ENCODE data around the gene INCA1.

The INCA1 gene

DNA sequence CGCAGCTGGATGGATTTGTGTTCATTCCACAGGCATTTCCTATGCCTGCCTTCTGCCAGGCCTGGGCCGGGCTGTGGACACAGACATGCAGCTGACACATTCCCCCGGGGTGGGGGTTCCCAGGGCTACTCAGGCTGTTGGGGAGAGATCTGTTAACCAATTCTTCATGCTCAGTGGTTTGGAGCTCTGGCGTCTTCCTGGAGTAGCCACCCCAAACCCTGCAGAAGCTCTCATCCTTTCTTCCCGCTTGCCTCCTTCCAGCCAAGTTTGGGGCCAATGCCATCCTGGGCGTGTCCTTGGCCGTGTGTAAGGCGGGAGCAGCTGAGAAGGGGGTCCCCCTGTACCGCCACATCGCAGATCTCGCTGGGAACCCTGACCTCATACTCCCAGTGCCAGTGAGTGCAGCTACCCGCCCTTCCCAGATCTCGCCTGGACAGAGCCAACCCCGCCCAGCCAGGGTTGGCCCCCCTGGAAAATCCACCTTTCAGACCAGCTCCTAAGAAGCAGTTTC, 43.8 kb downstream of the INCA1 start:
- H3K36me3 ChIP-seq (ENCODE audit: insufficient read depth, low read length) = no peaks in the 10 kb centered on the region
- peaks cover 40% of the 10 kb centered on the region for H3K4me1 ChIP-seq (ENCODE audit: control insufficient read depth, insufficient read depth, low read length)
- H3K27me3 ChIP-seq (ENCODE audit: control insufficient read depth, insufficient read depth, low read length) = no peaks in the 10 kb centered on the region
- H3K4me2 ChIP-seq (ENCODE audit: low read length) = peak overlapping the region; percentile 75
- H3K9ac ChIP-seq (ENCODE audit: low read depth, low read length) = peak overlapping the region; percentile 64
- H3K9me3 ChIP-seq (replicated peaks; ENCODE audit: low read length) = no peaks in the 10 kb centered on the region
- peak overlapping the region; percentile 48 for H3K4me3 ChIP-seq (ENCODE audit: low read length)

DNA sequence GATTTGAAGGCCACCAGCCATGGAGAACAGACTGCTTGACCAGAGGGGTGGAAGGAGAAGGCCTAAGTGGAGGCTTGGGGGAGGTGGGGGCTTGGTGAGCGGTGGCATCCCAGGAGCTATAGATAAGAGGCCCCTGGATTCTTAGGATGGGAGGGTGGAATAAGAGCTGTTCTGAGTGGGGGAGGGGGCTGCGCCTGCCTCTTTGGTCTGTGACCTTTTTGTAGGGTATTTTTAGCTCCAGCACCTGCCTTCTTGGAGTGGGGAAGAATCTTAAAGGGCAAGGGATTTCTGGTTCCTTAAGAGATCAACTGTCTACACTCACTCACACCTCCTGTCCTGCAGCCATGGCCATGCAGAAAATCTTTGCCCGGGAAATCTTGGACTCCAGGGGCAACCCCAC, 45.8 kb downstream of the INCA1 start:
- Histone ChIP-seq H3K9ac (ENCODE audit: low read depth, low read length) (no peak overlapping the region), H3K4me3 (ENCODE audit: low read length) (peak overlapping the region; percentile 66), H3K27me3 (ENCODE audit: control insufficient read depth, insufficient read depth, low read length) (no peaks in the 10 kb centered on the region), H3K4me1 (ENCODE audit: control insufficient read depth, insufficient read depth, low read length) (peaks cover 40% of the 10 kb centered on the region), H3K4me2 (ENCODE audit: low read length) (peak overlapping the region; percentile 92), H3K9me3 (replicated peaks; ENCODE audit: low read length) (no peaks in the 10 kb centered on the region), H3K36me3 (ENCODE audit: insufficient read depth, low read length) (peaks cover 12% of the 10 kb centered on the region)

DNA sequence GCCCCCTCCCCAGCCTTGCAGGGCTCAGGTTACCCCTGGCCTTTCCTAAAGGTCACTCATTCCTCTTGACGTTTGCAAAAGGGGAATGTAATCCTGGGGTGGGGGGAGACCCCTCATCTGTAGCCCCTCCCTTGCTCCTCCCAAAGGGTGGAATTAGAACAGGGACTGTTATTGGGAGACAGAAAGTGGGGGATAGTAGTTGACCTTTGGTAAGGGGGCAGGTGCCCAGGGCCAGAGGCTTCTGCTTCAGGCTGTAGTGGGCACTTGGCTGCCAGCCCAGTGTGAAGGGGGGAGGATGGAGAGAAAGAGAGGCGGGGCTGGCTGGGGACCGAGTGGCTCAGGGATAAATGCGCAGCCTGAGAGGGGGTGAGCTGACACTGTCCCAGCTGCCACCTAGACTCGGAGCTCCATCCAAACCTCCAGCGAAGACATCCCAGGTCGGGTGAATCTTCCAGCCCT, 46.5 kb downstream of the INCA1 start, which contains the start of gene ENO3:
TSS of gene ENO3 (plus strand) at position 374 of the 459 bp plus-strand sequence. CDS start 711 bp downstream, outside the sequence.
- peak within 1 kb of the TSS; percentile 66 for H3K4me3 ChIP-seq (ENCODE audit: low read length)
- H3K4me2 ChIP-seq (ENCODE audit: low read length) = peak within 1 kb of the TSS; percentile 92
- H3K4me1 ChIP-seq (ENCODE audit: control insufficient read depth, insufficient read depth, low read length) = peaks cover 41% of the 10 kb centered on the region
- H3K36me3 ChIP-seq (ENCODE audit: insufficient read depth, low read length) = peaks cover 17% of the 10 kb centered on the region
- H3K9ac ChIP-seq (ENCODE audit: low read depth, low read length) = peak within 1 kb of the TSS; percentile 81
- no peaks in the 10 kb centered on the region for H3K27me3 ChIP-seq (ENCODE audit: control insufficient read depth, insufficient read depth, low read length)
- no peaks in the 10 kb centered on the region for H3K9me3 ChIP-seq (replicated peaks; ENCODE audit: low read length)

DNA sequence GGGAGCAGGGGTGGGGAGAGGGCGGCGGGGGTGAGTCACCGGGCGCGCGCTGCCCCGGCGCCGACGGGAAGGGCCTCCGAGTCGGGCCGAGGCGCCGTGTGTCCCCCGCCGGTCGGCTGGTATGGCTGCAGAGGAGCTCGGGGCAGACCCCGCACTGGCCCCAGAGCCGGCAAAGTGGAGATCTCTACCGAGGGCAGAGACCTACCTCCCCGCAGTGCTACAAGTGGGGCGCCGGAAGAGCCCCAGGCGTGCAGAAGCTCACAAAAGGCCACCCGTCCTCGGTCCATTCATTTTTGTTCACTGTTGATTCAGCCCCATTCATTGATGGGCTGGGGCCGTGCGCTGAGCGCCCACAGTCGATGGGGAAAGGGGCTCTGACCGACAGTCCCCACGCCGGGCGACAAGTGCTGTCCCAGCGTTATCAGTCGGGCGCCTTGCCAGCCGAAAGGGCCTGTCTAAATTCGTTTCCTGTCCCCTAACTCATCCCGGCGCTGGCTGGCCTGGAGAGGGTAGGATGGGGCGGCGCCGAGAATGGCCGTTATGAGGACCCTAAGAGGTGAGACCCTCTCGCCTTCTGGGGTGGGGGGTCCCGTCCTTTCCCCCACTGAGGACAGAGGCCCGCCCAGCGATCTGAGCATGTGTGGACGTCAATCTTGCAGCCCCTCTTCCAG, 47.1 kb downstream of the INCA1 start:
- Histone ChIP-seq H3K36me3 (ENCODE audit: insufficient read depth, low read length) (peaks cover 23% of the 10 kb centered on the region), H3K4me3 (ENCODE audit: low read length) (peak overlapping the region; percentile 66), H3K9ac (ENCODE audit: low read depth, low read length) (peak overlapping the region; percentile 81), H3K4me1 (ENCODE audit: control insufficient read depth, insufficient read depth, low read length) (peaks cover 47% of the 10 kb centered on the region), H3K27me3 (ENCODE audit: control insufficient read depth, insufficient read depth, low read length) (no peaks in the 10 kb centered on the region), H3K9me3 (replicated peaks; ENCODE audit: low read length) (no peaks in the 10 kb centered on the region), H3K4me2 (ENCODE audit: low read length) (peak overlapping the region; percentile 92)

DNA sequence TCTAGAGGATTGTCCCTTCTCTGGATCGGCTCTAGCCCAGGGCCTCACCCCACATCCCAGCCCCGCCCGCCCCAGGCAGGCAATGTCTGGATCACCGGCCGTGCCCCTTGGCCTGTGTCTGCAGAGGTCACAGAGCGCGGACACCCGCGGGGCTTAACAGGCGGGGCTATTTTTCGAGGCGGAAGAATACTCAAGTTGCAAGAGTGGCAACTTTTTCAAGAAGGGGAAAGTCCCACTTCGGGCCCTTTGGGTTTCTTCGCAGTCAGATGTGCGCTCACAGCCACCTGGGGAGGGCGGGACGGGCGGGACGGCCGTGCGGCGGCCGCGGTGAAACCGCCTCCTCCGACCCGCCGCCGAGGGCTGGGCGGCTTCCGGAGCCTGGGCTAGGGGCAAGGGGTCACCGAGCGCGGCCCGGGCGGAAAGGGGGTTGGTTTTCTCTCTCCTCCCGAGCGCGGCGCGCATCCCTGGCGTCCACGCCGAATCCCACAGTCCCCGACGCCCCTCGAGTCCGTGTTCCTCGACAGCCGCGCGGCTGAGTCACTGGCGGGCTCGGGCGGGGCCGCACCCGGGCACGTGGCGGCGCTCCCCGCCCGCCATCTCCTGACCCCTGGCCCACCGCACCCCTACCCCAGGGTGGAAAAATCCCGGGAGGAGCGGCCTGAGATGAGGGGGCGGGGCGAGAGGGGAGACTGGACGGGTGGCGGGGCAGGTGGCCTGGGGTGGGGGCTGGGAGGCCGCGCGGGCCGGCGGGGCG, 47.8 kb downstream of the INCA1 start:
- no peaks in the 10 kb centered on the region for H3K9me3 ChIP-seq (replicated peaks; ENCODE audit: low read length)
- peak overlapping the region; percentile 86 for H3K4me2 ChIP-seq (ENCODE audit: low read length)
- H3K4me1 ChIP-seq (ENCODE audit: control insufficient read depth, insufficient read depth, low read length) = peaks cover 53% of the 10 kb centered on the region
- H3K4me3 ChIP-seq (ENCODE audit: low read length) = peak overlapping the region; percentile 99
- peaks cover 29% of the 10 kb centered on the region for H3K36me3 ChIP-seq (ENCODE audit: insufficient read depth, low read length)
- H3K27me3 ChIP-seq (ENCODE audit: control insufficient read depth, insufficient read depth, low read length) = no peaks in the 10 kb centered on the region
- peak overlapping the region; percentile 72 for H3K9ac ChIP-seq (ENCODE audit: low read depth, low read length)

DNA sequence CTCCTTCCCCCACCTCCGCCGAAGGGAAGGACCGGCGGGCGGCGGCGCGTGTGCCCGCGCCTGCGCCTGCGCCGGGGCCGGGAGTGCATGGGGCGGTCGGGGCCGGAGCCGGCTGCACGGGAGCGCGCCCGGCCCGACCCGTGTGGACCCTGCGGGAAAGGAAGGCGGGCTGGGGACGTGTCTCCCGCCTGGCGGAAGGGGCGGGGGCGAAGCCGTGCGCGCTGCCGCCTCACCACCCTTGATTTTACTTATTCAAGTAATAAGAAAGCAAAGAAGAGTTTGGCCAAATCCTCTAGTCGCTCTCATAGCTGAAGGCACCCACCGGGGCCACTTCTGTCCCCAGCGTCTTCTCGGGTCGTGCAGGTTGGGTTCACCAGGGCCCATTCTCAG, 48.4 kb downstream of the INCA1 start:
- Histone ChIP-seq H3K27me3 (ENCODE audit: control insufficient read depth, insufficient read depth, low read length) (no peaks in the 10 kb centered on the region), H3K36me3 (ENCODE audit: insufficient read depth, low read length) (peaks cover 34% of the 10 kb centered on the region), H3K4me1 (ENCODE audit: control insufficient read depth, insufficient read depth, low read length) (peaks cover 53% of the 10 kb centered on the region), H3K4me3 (ENCODE audit: low read length) (peak overlapping the region; percentile 99), H3K9ac (ENCODE audit: low read depth, low read length) (peak overlapping the region; percentile 72), H3K9me3 (replicated peaks; ENCODE audit: low read length) (no peaks in the 10 kb centered on the region), H3K4me2 (ENCODE audit: low read length) (peak overlapping the region; percentile 86)

DNA sequence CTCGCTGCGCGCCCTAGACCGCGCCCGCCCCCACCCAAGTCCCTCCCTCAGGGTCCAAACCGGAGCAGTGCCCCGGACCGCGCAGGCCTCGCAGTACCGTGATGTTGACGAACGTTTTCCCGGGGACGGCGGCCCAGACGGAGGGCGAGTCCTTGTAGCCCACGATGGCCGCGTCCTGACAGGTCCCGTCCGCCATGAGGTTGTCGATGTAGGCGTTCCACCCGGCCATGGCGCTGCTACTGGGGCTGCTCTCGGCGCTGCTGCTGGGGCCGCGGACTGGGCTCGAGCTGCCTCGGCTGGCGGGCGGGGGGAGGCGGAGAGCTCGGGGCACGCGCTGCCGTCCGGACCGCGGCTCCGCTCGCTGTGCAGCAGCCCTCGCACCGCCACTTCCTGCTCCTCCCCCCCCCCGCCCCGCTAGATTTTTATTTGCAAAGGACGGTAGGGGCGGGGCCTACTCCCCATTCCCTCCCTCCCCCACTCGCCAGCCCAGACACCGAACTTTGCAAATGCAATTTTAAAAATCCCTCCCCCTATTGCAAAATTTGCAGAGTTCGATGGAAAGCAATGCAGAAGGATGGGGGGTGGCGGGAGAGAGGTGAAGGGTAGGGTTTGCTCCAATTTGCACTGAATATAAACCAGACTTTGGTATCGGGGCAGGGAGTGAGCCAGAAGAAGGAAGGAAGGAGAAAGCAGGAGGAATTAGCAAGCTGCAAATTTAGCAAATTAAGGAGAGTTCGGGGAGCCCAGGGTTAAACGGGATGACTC, 49.0 kb downstream of the INCA1 start, which contains the start of gene PFN1:
TSS of gene PFN1 (minus strand) at position 365 of the 765 bp plus-strand sequence. CDS start at position 229, 136 bp downstream.
- peak within 1 kb of the TSS; percentile 97 for H3K9ac ChIP-seq (ENCODE audit: low read depth, low read length)
- peaks cover 49% of the 10 kb centered on the region for H3K4me1 ChIP-seq (ENCODE audit: control insufficient read depth, insufficient read depth, low read length)
- peaks cover 40% of the 10 kb centered on the region for H3K36me3 ChIP-seq (ENCODE audit: insufficient read depth, low read length)
- H3K4me3 ChIP-seq (ENCODE audit: low read length) = peak within 1 kb of the TSS; percentile 99
- no peaks in the 10 kb centered on the region for H3K9me3 ChIP-seq (replicated peaks; ENCODE audit: low read length)
- H3K27me3 ChIP-seq (ENCODE audit: control insufficient read depth, insufficient read depth, low read length) = no peaks in the 10 kb centered on the region
- H3K4me2 ChIP-seq (ENCODE audit: low read length) = peak within 1 kb of the TSS; percentile 92

DNA sequence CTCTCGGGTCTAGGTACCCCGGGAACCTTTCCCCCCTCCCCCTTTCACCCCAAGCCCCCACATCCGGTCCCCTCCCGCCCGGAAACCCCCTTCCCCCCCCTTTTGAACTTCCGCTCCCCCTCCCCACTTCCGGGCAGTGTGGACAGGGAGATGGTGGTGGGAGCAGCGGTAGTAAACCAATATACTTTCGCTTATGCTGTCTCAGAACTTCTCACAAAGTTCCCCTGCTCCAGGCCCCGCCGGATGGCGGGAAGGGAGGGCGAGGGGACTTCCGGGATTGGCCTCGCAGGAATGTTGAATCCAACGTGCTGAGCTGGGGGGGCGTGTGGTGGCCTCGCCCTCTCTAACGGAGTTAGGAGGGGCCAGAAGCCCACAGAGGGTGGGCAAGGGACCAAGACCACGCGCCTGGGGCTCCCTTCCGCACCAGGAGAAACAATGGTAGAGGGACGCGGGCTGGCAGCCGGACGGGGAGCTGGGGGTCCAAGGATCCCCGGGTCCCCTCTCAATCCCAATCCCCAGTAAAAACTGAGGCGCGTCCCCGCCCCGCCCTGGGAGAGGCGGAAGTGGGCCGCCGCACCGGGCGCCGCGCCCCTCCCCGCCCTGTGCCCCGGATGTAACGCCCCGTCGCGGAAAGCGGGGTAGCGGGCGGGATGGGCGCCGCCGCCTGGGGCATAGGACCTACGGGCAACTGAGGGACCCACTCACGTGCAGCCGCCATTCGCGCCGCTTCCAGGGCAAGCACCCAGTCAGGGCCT, 49.7 kb downstream of the INCA1 start:
- Histone ChIP-seq H3K27me3 (ENCODE audit: control insufficient read depth, insufficient read depth, low read length) (no peaks in the 10 kb centered on the region), H3K9me3 (replicated peaks; ENCODE audit: low read length) (no peaks in the 10 kb centered on the region), H3K4me2 (ENCODE audit: low read length) (peak overlapping the region; percentile 92), H3K36me3 (ENCODE audit: insufficient read depth, low read length) (peaks cover 48% of the 10 kb centered on the region), H3K4me1 (ENCODE audit: control insufficient read depth, insufficient read depth, low read length) (peaks cover 47% of the 10 kb centered on the region), H3K4me3 (ENCODE audit: low read length) (peak overlapping the region; percentile 99), H3K9ac (ENCODE audit: low read depth, low read length) (peak overlapping the region; percentile 97)

DNA sequence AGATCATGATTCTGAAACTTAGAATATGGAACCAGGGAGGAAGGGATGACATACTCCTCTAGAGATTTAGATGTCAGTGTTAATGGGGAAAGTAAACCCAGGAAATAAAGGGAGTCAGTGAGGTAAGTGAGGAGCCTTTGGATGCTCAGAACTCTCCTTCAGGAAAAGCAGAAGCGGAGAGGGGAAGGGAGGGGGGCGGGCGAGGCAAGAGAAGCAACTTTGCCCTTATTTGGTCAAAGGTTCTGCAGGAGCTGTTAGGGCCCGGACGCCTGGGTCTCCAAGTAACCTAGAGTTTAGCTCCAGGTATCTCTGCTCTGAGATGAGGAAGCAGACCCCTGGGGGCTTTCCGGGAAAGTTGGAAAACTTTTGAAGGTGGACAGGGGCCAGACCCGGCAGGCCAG, 50.3 kb downstream of the INCA1 start:
- Histone ChIP-seq H3K27me3 (ENCODE audit: control insufficient read depth, insufficient read depth, low read length) (no peaks in the 10 kb centered on the region), H3K36me3 (ENCODE audit: insufficient read depth, low read length) (peaks cover 52% of the 10 kb centered on the region), H3K4me1 (ENCODE audit: control insufficient read depth, insufficient read depth, low read length) (peaks cover 45% of the 10 kb centered on the region), H3K9ac (ENCODE audit: low read depth, low read length) (peak overlapping the region; percentile 97), H3K4me2 (ENCODE audit: low read length) (peak overlapping the region; percentile 92), H3K9me3 (replicated peaks; ENCODE audit: low read length) (no peaks in the 10 kb centered on the region), H3K4me3 (ENCODE audit: low read length) (peak overlapping the region; percentile 99)

DNA sequence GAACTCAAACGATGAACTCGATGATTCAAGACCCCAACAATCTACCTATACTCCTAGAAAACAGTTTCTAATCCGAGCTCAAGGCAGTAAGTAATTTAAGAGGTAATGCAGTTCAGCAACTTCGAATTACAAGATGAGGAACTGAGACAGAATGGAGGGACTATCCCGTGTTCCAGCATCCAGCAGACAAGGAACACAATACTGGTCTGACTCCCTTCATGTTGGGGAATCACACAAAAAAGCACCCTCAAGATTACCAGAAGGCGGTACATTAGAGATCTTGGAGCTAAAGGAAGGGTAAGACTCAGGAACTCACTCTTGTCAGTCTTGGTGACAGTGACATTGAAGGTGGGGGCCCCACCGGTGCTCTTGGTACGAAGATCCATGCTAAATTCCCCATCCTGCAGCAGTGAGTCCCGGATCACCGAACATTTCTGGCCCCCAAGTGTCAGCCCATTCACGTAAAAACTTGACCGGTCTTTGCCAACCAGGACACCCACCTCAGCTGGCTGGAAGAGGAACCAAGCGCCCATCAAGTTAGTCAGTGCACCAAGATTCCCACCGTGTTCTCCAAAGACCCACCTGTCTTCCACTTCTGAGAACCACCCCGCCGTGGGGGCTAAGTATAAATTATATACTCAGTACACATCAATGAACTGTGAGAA, 50.9 kb downstream of the INCA1 start:
- H3K4me1 ChIP-seq (ENCODE audit: control insufficient read depth, insufficient read depth, low read length) = peaks cover 43% of the 10 kb centered on the region

More for the DNA sequence above, 50.9 kb downstream of the INCA1 start:
- peaks cover 52% of the 10 kb centered on the region for H3K36me3 ChIP-seq (ENCODE audit: insufficient read depth, low read length)
- no peaks in the 10 kb centered on the region for H3K9me3 ChIP-seq (replicated peaks; ENCODE audit: low read length)
- H3K4me3 ChIP-seq (ENCODE audit: low read length) = peak overlapping the region; percentile 99
- peak overlapping the region; percentile 97 for H3K9ac ChIP-seq (ENCODE audit: low read depth, low read length)
- H3K4me2 ChIP-seq (ENCODE audit: low read length) = peak overlapping the region; percentile 92
- H3K27me3 ChIP-seq (ENCODE audit: control insufficient read depth, insufficient read depth, low read length) = no peaks in the 10 kb centered on the region
